ENCODE data around the gene SUMO2. TPM values are rescaled to one million over a fixed set of nuclear protein-coding genes. Genes with fewer than 3 reads are reported as not detected.
A peak's percentile ranks its signal among the peaks of the same experiment; 100 is the strongest.

The SUMO2 gene
- total and polyA plus RNA-seq, 2 of the 4 experiments (the other 2 are of a cell fraction), result 71.3 to 83.7 TPM

- H2AK9ac ChIP-seq (replicated peaks; ENCODE audit: low read depth, low read length, poor library complexity), result peak overlapping the region; percentile 26
- H3K27me3 ChIP-seq (ENCODE audit: control insufficient read depth, insufficient read depth, low read length), result no peaks in the 10 kb centered on the region
- H2BK5ac ChIP-seq (ENCODE audit: low read depth, low read length, poor library complexity, severe bottlenecking), result no peak overlapping the region
- H3K14ac ChIP-seq (replicated peaks; ENCODE audit: low read depth, low read length), result no peak overlapping the region
- intact Hi-C loops (cut with micrococcal nuclease) (no loop called here), in situ Hi-C loops (cut with MboI; ENCODE audit: low sequenced_read_pairs) (no loop called here), dilution Hi-C loops (cut with HindIII; ENCODE audit: low sequenced_read_pairs, unreplicated experiment) (no loop called here)
- no peaks in the 10 kb centered on the region; the same call in 1 of the 2 replicates for H3K4me1 ChIP-seq (ENCODE audit: control insufficient read depth, insufficient read depth, low read length)
- H2AK5ac ChIP-seq (ENCODE audit: low read depth, low read length), result no peak overlapping the region; the same call in 1 of the 2 replicates
- POLR2A ChIA-PET (ENCODE audit: unreplicated experiment), result no interaction called here
- peaks cover 15% of the 10 kb centered on the region for H3K36me3 ChIP-seq (ENCODE audit: control insufficient read depth, insufficient read depth, low read length)
- no peak overlapping the region; the same call in 1 of the 2 replicates for H3K4me2 ChIP-seq (ENCODE audit: low read depth, low read length)
- no peaks in the 10 kb centered on the region for H3K9me3 ChIP-seq (ENCODE audit: control insufficient read depth, insufficient read depth, low read length)
- no peak overlapping the region for H4K91ac ChIP-seq (ENCODE audit: insufficient read depth, low read depth, low read length)
- BruUV-seq (replicated peaks), result TSS peak; percentile 33
- H4K20me1 ChIP-seq (ENCODE audit: insufficient read depth, low read length), result peaks cover 12% of the 10 kb centered on the region
- no peak overlapping the region for H3K56ac ChIP-seq (ENCODE audit: extremely low read depth, insufficient read depth, low read length)
- peaks cover 5 to 61% of the 10 kb centered on the region in 2 experiments for H3K79me1 ChIP-seq (ENCODE audit: low read depth in 1 of 2, low read length in 2 of 2)
- TF ChIP-seq SMC3 (IDR thresholded peaks at IDR 0.05; ENCODE audit: low read depth, low read length) (no peak), CHD1 (IDR thresholded peaks at IDR 0.05; ENCODE audit: low read depth, low read length) (no peak), MAZ (IDR thresholded peaks at IDR 0.05; ENCODE audit: borderline replicate concordance, low read depth, low read length) (no peak), RCOR1 (IDR thresholded peaks at IDR 0.05; ENCODE audit: insufficient replicate concordance, low read length) (no peak), RFX5 (IDR thresholded peaks at IDR 0.05; ENCODE audit: low read depth, low read length) (no peak), MAFK (IDR thresholded peaks at IDR 0.05; ENCODE audit: low read depth, low read length) (no peak), CTCF (conservative IDR thresholded peaks at IDR 0.05; ENCODE audit: low read depth, low read length) (no peak), MXI1 (IDR thresholded peaks at IDR 0.05; ENCODE audit: borderline replicate concordance, low read depth, low read length) (no peak), NFE2L2 (IDR thresholded peaks at IDR 0.05; ENCODE audit: low read depth, low read length) (no peak), CEBPB (IDR thresholded peaks at IDR 0.05; ENCODE audit: low read depth, low read length) (no peak), RAD21 (IDR thresholded peaks at IDR 0.05; ENCODE audit: low read length) (no peak), BHLHE40 (IDR thresholded peaks at IDR 0.05; ENCODE audit: low read depth, low read length) (no peak), POLR2A (IDR thresholded peaks at IDR 0.05; ENCODE audit: low read depth, low read length) (no peak), FOS (IDR thresholded peaks at IDR 0.05; ENCODE audit: low read depth, low read length) (no peak)
- TF ChIP-seq, protein P1, sequence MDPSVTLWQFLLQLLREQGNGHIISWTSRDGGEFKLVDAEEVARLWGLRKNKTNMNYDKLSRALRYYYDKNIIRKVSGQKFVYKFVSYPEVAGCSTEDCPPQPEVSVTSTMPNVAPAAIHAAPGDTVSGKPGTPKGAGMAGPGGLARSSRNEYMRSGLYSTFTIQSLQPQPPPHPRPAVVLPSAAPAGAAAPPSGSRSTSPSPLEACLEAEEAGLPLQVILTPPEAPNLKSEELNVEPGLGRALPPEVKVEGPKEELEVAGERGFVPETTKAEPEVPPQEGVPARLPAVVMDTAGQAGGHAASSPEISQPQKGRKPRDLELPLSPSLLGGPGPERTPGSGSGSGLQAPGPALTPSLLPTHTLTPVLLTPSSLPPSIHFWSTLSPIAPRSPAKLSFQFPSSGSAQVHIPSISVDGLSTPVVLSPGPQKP (IDR thresholded peaks at IDR 0.05; ENCODE audit: borderline replicate concordance, low read depth, low read length), result no peak
- TF ChIP-seq, protein P2, sequence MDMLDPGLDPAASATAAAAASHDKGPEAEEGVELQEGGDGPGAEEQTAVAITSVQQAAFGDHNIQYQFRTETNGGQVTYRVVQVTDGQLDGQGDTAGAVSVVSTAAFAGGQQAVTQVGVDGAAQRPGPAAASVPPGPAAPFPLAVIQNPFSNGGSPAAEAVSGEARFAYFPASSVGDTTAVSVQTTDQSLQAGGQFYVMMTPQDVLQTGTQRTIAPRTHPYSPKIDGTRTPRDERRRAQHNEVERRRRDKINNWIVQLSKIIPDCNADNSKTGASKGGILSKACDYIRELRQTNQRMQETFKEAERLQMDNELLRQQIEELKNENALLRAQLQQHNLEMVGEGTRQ (IDR thresholded peaks at IDR 0.05; ENCODE audit: low read depth, low read length), result no peak
- no peak overlapping the region for H4K8ac ChIP-seq (ENCODE audit: low read depth in 2 of 2, low read length in 2 of 2)
- H2BK120ac ChIP-seq (ENCODE audit: low read depth, low read length), result no peak overlapping the region
- H3K23ac ChIP-seq (ENCODE audit: low read depth, low read length), result 0 out of 2 replicates have a peak overlapping the region, but pooled peaks have one; percentile 78
- 90% methylated on average over 13 of the region's 24 CpGs; no CpG with 5 or more reads in 1 of the 2 experiments for WGBS, 2 experiments (ENCODE audit: extremely low coverage in 2 of 2, insufficient read length in 1 of 2)
- no peak for ATAC-seq (ENCODE audit: low read depth)
- no peak overlapping the region; the same call in 1 of the 2 replicates for H3K9ac ChIP-seq (ENCODE audit: low read depth, low read length)
- H3K4ac ChIP-seq (ENCODE audit: low read depth, low read length), result no peak overlapping the region
- no peak overlapping the region for H4K5ac ChIP-seq (ENCODE audit: low read depth, low read length)
- H3K18ac ChIP-seq (ENCODE audit: low read depth, low read length), result no peak overlapping the region
- H2AFZ ChIP-seq (replicated peaks; ENCODE audit: low read length, poor library complexity), result peak overlapping the region; percentile 95
- DNase-seq, result no peak
- no peak overlapping the region for H2BK20ac ChIP-seq (ENCODE audit: low read depth, low read length)
- no peak overlapping the region for H3K27ac ChIP-seq (ENCODE audit: insufficient read depth, low read length)
- CTCF ChIA-PET, result interaction anchor here (1.1 kb wide), 1 partner anchor 15 kb away, joined by 3 read pairs; no protein-coding TSS in a partner anchor
- H3K4me3 ChIP-seq (ENCODE audit: insufficient read depth, low read depth, low read length), result peak overlapping the region; percentile 91; the same call in 1 of the 2 replicates
- no peak overlapping the region for H2BK15ac ChIP-seq (ENCODE audit: low read depth, low read length)
- H3K9me1 ChIP-seq (ENCODE audit: insufficient read depth, low read length), result peaks cover 19% of the 10 kb centered on the region; the same call in 1 of the 2 replicates
Measured at GRCh38 chr17:75130059-75130631, 52.6 kb downstream of the SUMO2 start.

Measured in IMR-90 (cell line).